HG03280 (cell line): Measurements from ENCODE around the gene IRF4.
"Not testable (repeated sequence)": the region's sequence is repeated elsewhere in the genome, so short reads cannot be mapped to it uniquely, and the experiment has no call there.

ENCODE experiments used
- ATAC-seq: cut with Tn5 transposase; IDR thresholded peaks from one replicate; pipeline ENCODE4 v1.9.1; 2021; ENCODE audit warnings: mild to moderate bottlenecking, moderate library complexity; ENCODE audit not compliant: unreplicated experiment

Gene IRF4

DNA sequence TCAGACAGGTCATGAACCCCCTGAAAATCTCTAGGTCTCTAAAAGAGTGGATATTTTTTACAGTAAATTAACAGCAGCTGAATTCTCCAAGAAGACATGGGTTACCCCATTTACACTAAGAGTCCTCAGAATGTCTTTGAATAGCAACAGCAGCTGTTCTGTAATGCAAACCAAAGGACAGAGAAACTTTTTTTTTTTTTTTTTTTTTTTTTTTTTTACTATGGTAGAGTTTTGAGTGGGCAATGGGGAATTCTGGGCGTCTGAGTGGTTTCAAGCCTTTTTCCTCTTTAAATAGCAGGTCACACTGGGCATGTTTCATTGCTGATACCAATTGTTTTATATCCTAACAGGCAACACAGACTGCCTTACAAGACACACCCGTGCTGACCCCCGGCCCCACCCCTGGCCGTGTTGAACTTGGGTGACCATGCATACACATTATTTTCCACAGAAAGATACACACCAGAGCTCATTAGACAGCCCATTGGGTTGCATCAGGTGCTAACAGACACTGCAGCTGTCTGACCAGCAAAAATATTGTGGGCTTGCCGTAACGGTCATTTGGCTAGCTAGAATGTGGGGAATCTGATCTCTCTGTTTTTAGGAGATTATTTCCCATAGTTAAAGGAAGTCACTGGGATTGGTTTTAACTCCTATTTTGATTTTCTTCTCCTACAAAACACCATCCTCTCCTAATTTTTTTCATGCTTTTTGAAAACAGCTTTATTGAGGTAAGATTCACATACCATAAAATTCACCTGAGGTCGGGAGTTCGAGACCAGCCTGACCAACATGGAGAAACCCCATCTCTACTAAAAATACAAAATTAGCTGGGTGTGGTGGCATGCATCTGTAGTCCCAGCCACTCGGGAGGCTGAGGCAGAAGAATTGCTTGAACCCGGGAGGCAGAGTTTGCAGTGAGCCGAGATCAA, 26.7 kb upstream of the IRF4 start:
- ATAC-seq = no peak

DNA sequence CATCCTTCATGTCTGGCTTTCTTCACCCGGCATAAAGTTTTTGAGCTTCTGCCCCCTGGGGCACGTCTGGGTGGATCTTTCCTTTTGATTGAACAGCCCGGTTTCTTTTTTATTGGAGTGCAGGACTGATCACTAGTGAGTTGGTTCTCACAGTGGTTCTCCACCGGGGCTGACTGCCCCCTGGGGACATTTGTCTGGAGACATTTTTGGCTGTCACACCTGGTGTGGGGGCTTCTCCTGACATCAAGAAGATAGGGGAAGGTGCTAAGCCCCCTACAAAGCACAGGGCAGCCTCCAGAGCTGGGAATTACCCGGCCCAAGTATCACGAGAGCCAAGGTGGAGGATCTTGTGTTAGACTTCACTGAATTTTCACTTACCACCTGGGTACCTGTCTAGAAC, 25.7 kb upstream of the IRF4 start:
- no peak for ATAC-seq

DNA sequence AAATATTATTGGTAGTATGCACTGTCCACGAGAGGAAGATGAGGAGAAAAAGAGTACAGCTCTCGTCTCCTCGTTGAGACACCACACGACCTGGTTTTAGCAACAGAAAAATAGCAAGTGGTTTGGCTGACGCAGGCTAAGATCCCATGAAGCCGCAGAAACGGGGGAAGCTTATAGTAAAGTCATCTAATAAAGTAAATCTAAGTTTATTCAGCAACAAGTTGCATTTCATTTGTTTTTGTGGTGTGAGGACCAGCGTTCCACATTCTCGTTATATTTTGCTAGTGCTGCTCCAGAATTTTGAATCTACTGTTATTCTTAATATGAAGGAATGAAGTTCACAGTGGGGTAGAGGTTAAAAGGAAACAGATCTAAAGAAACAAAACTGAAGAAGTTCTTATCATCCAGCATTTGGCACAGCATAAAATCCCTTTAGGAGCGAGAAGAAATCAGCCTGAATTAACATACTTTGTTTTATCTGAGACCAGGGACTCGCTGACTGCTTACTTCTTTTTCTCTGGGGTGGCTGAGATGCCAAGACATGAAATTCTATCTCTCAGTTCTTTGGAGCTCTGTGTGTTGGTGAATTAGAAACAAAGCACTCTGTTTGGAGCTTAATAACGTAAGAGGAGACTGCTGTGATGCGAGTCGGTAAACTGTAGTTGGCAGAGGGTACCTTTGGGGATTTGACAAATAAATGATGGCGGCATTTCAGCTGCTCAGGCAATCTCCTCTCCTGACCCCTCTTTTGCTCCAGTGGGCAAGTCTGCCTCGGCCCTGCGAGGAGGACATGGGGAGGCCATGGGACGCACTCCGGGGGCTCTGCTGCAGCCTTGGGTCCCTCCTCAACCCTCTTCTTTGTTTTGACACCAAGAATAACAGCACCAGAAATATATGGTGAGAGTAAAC, 24.9 kb upstream of the IRF4 start:
- no peak for ATAC-seq

DNA sequence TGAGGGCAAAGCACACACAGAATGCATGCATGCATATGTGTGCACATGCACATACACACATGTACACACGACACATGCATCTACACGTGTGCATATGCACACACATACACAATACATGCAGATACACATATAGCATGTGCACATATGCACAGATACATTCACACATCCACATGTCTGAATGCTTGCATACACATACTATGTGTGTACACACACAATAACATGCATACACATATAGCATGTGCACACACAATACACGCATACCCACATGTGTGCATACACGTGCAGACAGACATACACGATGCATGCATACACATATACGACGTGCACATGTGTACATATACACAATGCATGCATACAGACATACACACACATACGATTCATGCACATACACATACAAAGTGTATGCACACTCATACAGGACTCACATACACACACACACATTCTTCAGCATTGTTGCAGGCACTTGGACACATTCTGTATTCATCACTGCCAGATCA, 24.2 kb upstream of the IRF4 start:
- no peak for ATAC-seq

DNA sequence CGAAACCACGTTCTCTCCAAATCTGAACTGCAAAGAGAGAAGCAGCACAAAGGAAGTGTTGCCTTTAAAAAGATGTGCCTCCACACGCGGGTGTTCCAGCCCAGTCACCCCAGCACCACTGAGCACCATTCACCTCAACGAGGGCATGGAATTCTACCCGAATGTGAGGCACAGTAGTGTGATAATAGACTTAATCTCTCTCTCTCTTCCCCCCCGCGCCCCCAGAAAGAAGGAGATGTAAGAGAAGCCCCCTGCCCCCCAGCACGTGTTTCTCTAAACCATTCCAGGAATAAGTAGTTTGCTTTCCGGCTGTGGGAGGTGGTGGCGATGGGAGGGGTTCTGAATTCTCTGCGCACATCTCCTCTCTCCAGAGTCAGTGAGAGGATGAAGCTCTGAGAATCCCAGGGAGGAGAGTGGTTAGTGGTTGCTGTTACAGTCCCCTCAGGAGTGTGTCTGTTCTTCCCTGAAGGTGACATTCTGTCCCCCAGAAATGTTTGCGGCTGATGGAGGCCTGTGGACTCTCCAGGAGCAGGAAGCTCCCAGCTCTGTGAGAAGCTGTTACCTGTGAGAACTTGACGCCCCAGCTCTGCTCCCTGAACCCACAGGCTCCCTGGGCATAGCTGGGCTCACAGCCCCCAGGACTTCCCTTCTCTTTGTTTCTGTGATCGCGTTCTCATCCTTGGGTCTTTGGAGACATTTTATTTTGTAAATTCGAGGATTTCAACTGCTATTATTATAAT, 23.5 kb upstream of the IRF4 start:
- ATAC-seq = no peak

DNA sequence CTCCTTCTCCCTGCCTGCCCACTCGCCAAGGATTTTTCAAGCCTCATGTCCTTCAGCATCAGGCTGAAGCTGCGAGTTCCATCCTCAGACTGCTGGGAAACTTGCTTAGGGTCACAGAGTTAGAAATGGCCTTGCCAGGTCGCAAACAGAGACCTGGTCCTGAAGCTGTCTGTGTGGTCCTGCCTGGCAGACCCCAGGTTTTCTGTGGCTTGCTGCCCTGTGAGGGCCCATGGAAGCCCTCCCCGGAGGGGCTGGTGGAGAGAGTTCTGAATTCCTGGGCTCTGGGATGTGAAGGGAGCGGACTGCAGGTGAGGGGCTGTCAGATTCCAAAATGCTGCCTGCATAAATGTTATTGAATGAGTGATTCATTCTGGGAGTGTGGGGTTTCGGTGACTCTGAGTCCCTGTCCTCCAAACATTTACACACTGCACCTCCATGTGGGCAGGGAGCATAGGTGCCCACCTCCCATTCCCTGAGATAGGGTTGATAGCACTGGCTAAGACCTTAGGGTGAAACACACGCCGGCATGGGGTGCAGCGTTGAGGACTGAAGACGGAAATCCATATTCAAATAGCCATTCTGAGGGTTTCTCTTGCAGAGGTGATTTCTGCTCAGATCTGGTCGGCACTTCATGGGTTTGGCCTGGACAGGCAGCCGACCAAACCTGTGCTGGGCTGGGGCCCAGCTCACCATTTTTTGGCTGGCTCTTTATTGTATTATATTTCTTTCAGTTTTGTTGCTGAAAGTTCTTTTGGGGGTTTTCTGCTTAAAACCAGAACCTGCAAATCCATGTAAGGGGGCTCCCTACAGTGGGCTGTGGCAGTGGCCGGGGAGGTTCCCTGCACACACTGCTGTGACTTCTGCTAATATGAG, 21.8 kb upstream of the IRF4 start:
- no peak for ATAC-seq

DNA sequence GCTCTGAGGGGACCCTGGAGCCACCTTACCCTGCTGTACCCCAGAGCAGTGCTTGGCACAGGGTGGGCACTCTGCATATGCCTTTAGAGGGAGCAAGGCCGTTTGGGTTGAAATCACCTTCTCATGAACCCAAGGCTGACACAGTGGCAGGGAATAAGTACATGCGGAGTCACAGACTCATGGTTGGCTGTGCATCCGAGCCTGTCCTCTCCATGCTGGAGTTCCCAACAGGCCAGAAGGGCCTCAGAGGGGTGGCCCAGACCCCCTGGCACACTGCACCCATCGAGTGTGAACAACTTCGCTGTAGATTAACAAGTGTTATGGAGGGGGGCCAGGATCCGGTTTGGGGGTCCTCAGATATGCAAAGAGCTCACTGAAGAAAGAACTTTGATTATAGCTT, 21.0 kb upstream of the IRF4 start:
- no peak for ATAC-seq

DNA sequence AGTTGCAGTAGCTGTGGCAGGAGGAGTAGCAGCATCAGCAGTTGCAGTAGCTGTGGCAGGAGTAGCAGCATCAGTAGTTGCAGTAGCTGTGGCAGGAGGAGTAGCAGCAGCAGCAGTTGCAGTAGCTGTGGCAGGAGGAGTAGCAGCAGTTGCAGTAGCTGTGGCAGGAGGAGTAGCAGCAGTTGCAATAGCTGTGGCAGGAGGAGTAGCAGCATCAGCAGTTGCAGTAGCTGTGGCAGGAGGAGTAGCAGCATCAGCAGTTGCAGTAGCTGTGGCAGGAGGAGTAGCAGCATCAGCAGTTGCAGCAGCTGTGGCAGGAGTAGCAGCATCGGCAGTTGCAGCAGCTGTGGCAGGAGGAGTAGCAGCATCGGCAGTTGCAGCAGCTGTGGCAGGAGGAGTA, 19.7 kb upstream of the IRF4 start:
- ATAC-seq = not testable (repeated sequence)

DNA sequence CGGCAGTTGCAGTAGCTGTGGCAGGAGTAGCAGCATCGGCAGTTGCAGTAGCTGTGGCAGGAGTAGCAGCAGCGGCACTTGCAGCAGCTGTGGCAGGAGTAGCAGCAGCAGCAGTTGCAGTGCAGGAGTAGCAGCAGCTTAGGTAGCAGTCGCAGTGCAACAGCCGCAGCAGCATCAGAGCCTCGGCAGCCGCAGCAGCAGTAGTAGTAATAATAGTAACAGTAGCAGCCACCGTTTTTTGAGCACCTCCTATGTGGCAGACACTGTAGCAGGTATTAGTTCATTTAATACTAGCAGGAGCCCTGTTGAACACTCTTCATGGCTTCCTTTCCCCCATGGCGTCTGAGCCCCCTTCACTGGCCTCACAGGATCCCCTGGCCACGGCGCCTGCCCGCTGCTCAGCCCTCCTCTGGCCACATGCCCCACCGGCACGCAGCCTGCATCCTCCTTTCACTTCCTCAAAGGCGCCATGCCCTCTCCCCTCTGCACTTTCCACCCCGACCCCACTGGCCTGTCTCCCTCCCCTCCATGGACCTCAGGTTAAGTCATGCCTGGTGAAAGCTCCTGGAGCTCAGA, 19.1 kb upstream of the IRF4 start:
- ATAC-seq = no peak

DNA sequence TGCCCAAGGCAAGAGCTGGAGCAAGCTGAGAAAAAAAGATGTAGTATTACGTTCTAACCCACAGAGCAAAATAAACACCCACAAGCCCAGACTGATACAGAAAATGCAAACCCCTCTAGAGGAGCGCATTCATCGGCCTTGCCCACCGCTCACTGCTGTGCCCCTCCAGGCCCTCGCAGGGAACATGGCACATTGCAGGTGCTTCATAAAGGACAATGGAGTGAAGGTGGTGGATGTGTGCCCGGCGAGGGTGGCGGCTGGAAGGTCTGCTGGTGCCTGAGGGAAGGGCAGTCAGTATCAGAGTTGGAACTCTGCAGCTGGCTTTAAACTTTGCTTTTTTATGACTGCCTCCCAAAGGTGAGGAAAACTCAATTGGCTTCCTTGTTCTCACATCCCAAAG, 18.5 kb upstream of the IRF4 start:
- no peak for ATAC-seq

DNA sequence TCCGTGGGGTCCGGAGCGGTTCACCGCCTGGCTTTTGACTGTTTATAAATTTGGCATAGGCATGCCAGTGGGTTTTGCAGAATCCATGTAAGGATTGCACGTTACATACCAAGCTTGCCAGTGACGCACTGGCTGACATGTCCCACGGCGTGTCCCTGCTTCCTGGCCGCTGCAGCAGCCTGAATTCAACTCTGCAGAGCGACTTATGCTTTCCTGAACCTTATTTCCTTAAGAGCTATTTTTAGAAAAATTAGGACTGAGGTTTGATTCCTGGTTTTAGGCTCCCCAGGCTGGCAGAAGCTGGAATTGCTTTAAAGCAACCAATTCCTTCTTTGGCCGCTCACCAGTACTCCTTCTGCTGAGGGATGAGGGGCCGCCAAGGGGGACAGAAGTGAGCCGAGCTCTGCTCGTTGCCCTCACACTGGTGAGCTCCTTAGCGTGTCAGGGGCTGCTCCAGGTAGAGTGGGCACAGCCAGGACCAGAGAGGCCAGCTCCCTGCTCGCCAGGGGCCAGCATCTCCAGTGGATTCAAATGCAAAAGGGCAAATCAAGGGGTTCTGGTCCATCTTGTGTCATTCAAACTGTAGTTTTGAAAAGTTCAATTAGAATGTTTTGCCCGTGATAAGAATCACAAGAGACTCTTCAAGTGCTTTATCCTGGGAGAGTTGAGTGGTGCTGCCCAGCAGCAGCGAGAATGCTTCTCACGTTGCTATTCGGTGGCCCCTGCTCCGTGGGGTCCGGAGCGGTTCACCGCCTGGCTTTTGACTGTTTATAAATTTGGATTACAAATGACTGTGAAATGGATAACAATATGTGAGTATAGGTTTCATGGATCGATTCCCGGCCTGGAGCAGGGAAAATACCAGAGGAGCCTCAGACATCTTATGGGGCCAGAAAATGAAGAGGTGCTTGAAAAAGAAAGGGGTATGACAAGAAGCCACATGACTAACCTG, 17.5 kb upstream of the IRF4 start:
- ATAC-seq = no peak

DNA sequence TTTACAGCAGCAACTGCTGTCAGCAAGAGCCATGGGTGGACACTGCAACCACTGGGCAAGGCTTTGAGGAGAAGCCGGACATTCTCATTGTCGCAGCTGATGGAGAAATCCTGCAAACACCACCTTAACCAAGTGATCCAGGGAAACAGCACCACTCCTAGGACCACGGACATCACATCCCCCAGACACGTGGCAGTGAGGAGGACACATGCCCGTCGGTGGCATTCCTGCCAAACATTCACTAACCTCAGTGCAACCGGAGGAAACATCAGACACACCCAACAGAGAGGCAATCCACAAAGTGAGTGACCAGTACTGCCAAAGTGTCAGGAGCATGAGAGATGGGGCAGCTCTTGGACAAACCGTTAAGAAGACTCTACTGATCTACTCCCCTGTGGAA, 16.6 kb upstream of the IRF4 start:
- no peak for ATAC-seq

DNA sequence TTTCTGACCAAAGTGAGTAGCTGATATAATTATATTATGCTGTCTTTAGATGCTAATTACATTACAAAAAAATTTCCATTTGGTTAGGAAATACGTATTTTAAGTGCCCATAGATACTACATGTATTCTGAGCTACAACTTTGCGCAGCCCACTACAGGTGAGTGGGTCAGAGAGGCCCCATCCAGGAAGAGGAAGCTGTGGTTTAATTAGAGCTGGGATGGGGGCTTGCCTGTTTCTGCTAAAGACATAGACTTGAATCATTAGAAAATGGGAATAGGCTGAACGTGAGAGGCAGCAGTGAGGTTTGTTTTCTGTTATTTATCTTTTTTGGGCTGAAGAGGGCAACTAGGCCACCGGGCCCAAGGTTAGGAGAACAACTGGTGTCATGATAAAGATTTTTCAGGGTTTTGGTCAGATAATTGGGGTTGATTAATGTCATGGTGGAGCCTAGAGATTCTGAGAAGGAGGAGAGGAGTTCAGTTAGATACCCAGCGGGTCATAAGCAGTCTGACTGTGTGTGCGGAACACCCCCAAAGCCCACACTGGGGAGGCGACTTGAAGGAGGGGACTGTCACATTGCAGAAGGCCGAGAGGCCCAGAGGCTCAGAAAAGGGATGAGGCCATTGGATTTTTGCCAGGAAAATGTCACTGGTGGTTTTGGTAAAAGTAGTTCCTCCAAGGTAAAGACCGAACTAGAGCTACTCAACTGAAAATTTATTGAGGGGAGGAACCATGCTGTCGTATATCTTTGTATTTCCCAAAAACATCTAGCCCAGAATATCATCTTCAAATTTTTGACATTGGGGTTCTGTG, 14.5 kb upstream of the IRF4 start:
- no peak for ATAC-seq

DNA sequence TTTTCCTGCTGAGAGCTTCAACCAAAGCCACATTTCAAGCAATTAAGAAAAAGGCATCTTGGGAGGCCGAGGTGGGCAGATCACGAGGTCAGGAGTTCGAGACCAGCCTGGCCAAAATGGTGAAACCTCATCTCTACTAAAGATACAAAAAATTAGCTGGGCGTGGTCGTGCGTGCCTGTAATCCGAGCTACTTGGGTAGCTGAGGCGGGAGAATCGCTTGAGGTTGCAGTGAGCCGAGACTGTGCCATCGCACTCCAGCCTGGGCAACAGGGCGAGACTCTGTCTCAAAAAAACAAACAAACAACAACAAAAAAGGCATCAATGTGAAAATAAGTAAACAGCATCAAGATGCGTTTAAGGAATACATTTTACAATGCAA, 13.9 kb upstream of the IRF4 start:
- not testable (repeated sequence) for ATAC-seq

DNA sequence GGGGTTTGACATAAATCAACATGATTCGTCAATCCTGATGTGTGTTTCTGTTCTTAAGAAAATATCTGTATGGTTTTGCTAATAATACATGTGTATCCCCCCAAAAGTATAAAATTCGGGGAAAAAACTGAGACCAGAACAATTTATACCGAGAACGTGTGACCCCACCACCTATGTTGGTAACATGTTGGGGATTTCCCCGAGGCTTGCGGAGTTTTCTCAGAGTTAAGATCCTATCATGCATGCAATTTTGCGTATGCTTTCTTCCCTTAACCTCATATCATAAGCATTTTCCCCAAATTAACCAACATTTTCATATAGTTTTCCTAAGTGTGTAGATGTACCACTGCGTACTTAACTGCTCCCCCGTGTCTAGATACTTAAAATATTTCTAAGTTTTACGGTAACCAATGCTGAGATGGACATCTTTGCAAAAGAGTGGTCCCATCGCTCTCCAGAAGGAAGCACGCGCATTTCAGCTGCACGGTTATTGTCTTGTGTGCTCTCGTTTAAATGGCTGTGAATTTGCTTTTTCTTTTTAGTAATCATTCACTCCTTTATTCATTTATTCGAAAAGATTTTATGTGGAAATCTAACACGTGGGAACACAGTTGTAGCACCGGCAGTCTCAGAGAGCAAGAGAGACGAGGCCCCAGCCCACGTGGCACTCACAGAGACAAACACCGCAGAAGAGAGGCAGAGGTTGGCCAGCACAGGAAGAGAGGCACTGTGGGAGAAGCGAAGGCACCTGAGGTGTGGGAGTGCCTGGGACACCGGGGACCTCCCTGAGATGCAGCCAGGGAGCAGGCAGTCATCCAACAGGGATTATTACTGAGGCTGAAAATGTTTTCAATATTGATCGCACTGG, 13.2 kb upstream of the IRF4 start:
- ATAC-seq = no peak

DNA sequence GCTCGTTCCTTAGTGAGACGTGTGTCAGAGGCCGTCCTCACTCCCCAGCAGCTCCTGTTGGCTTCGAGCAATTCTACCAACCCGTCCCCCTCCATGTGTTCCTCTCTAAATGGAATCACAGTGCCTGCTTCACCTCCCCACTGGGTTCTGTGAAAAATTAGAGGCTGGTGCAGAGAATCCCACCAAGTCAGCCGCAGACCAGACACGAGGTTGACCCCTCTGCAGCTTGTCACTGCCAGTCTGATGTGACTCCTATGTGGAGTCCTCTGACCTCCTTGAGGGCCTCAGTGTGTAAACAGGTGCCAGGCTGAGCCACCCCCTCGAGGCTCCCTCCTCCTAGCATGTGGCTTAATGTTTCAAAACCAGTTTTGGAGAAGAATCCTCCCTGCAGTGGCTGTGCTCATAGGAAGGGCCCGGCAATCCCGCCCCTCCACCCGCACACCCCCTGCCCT, 12.6 kb upstream of the IRF4 start:
- no peak for ATAC-seq
